Vagina (tissue), 2 donors: ENCODE measurements around the gene TRIM7. TPM values are rescaled to one million over a fixed set of nuclear protein-coding genes. Genes with fewer than 3 reads are reported as not detected.

Experiments used
- DNase-seq, 2 donors: peaks; one replicate each; pipeline ENCODE4 v3.0.0-alpha.2; 2017; ENCODE audit errors: extremely low spot score in 2 of 2
- H3K27ac ChIP-seq: fragments of 200-600 bp; sonication (generic); one replicate; pipeline ENCODE4 v1.5.1; 2019
- H3K27me3 ChIP-seq: fragments of 200-600 bp; sonication (generic); one replicate; pipeline ENCODE4 v1.5.1; 2019
- H3K36me3 ChIP-seq, 2 donors: fragments of 200-600 bp; sonication (generic); one replicate each; pipeline ENCODE4 v1.5.1; 2017 to 2019
- H3K4me1 ChIP-seq: fragments of 200-600 bp; sonication (generic); one replicate; pipeline ENCODE4 v1.5.1; 2019
- H3K4me3 ChIP-seq, 2 donors: fragments of 200-600 bp; sonication (generic); 1 replicate in 1 of 2; 2 replicates in 1 of 2; pipeline ENCODE4 v1.5.1; 2016 to 2019
- H3K9me3 ChIP-seq: fragments of 200-600 bp; sonication (generic); one replicate; pipeline ENCODE4 v1.5.1; 2019
- CTCF ChIP-seq, 3 experiments: fragments of 450-650 bp in 2 of 3; fragments of 200-600 bp in 1 of 3; sonication (generic) in 1 of 3; IDR thresholded peaks; one replicate each; pipeline ENCODE4 v1.5.1; 2017 to 2019; ENCODE audit warnings: antibody characterized with exemption in 3 of 3, mild to moderate bottlenecking in 2 of 3, moderate library complexity in 2 of 3
- POLR2A ChIP-seq, 2 donors: fragments of 450-650 bp; IDR thresholded peaks; one replicate each; pipeline ENCODE4 v1.6.1; 2017; ENCODE audit warnings: antibody characterized with exemption in 2 of 2, mild to moderate bottlenecking in 2 of 2, moderate library complexity in 2 of 2
- POLR2AphosphoS5 ChIP-seq, 2 donors: sonication (generic); formaldehyde crosslinking; IDR thresholded peaks; one replicate each; pipeline ENCODE4 v1.9.0; 2017; ENCODE audit warnings: antibody characterized with exemption in 2 of 2, mild to moderate bottlenecking in 2 of 2, low read depth in 1 of 2; ENCODE audit not compliant: insufficient read depth in 1 of 2
- intact Hi-C: fragments of 100-400 bp; cut with DNase I; formaldehyde crosslinking; loops from one replicate; pipeline ENCODE4 v1.15.1; 2023
- total RNA-seq: library from RNA; depleted of rRNA; stranded (reverse); fragments of >200 nt; gene quantifications from one replicate; pipeline ENCODE4 v1.2.3, GENCODE V29; 2016

TRIM7 gene
- total RNA-seq, 1 donor from 2014 or later = 21.6 TPM

- no peak for TF ChIP-seq CTCF (IDR thresholded peaks at IDR 0.05)
- TF ChIP-seq POLR2AphosphoS5 (IDR thresholded peaks at IDR 0.05; ENCODE audit: insufficient read depth in 1 of 2, low read depth in 1 of 2) = no peak
- intact Hi-C loops = loop anchor here (10.0 kb wide), 1 partner anchor 394 kb away; the partner anchor contains the start of gene MGAT1
- H3K9me3 ChIP-seq = no peaks in the 10 kb centered on the region
These were observed 6.0 kb downstream of the TRIM7 start for GRCh38 chr5:181198905-181199519.

GRCh38 chr5:181198106-181198685 lies 6.8 kb downstream of the TRIM7 start:
- H3K27me3 ChIP-seq = no peaks in the 10 kb centered on the region
- no peaks in the 10 kb centered on the region for H3K36me3 ChIP-seq
- H3K27ac ChIP-seq = no peak overlapping the region
- TF ChIP-seq POLR2AphosphoS5 (IDR thresholded peaks at IDR 0.05; ENCODE audit: insufficient read depth in 1 of 2, low read depth in 1 of 2) (no peak), CTCF (IDR thresholded peaks at IDR 0.05) (no peak), POLR2A (IDR thresholded peaks at IDR 0.05) (no peak)
- H3K4me1 ChIP-seq = peaks cover 1% of the 10 kb centered on the region
- no peak for DNase-seq
- H3K4me3 ChIP-seq = no peak overlapping the region
- intact Hi-C loops = loop anchor here (10.0 kb wide), 1 partner anchor 393 kb away; the partner anchor contains the start of gene MGAT1
- no peaks in the 10 kb centered on the region for H3K9me3 ChIP-seq

More at GRCh38 chr5:181198905-181199519, 6.0 kb downstream of the TRIM7 start:
- DNase-seq = no peak
- Histone ChIP-seq H3K27ac (no peak overlapping the region), H3K27me3 (no peaks in the 10 kb centered on the region), H3K36me3 (no peaks in the 10 kb centered on the region), H3K4me3 (no peak overlapping the region), H3K4me1 (peaks cover 9% of the 10 kb centered on the region)

- no peaks in the 10 kb centered on the region for H3K36me3 ChIP-seq
These were observed 7.6 kb downstream of the TRIM7 start for GRCh38 chr5:181197326-181197951.

GRCh38 chr5:181195249-181195761 lies 9.7 kb downstream of the TRIM7 start:
- H3K36me3 ChIP-seq = no peaks in the 10 kb centered on the region
- no peak for DNase-seq
- no peak overlapping the region for H3K27ac ChIP-seq
- intact Hi-C loops = loop anchor here (10.0 kb wide), 1 partner anchor 391 kb away; the partner anchor contains the start of gene MGAT1
- no peak overlapping the region for H3K4me3 ChIP-seq
- TF ChIP-seq POLR2A (IDR thresholded peaks at IDR 0.05) (no peak), CTCF (IDR thresholded peaks at IDR 0.05) (no peak), POLR2AphosphoS5 (IDR thresholded peaks at IDR 0.05; ENCODE audit: insufficient read depth in 1 of 2, low read depth in 1 of 2) (no peak)
- H3K9me3 ChIP-seq = no peaks in the 10 kb centered on the region
- no peaks in the 10 kb centered on the region for H3K27me3 ChIP-seq
- H3K4me1 ChIP-seq = peaks cover 10% of the 10 kb centered on the region

More at GRCh38 chr5:181197326-181197951, 7.6 kb downstream of the TRIM7 start:
- TF ChIP-seq POLR2AphosphoS5 (IDR thresholded peaks at IDR 0.05; ENCODE audit: insufficient read depth in 1 of 2, low read depth in 1 of 2) = no peak
- no peak for TF ChIP-seq POLR2A (IDR thresholded peaks at IDR 0.05)
- TF ChIP-seq CTCF (IDR thresholded peaks at IDR 0.05) = no peak
- intact Hi-C loops = loop anchor here (10.0 kb wide), 1 partner anchor 393 kb away; the partner anchor contains the start of gene MGAT1
- Histone ChIP-seq H3K4me3 (no peak overlapping the region), H3K9me3 (no peaks in the 10 kb centered on the region), H3K27me3 (no peaks in the 10 kb centered on the region), H3K27ac (no peak overlapping the region), H3K4me1 (peaks cover 7% of the 10 kb centered on the region)
- DNase-seq = no peak
